BLaER1 (cell line): ENCODE data around the gene ILDR2.
"Not testable (repeated sequence)": the region's sequence is repeated elsewhere in the genome, so short reads cannot be mapped to it uniquely, and the experiment has no call there.

ENCODE experiments used
- H3K27ac ChIP-seq: shearing (Covaris generic); formaldehyde crosslinking; 2 replicates; pipeline ENCODE4 v1.8.1; 2022
- H3K27me3 ChIP-seq: shearing (Covaris generic); formaldehyde crosslinking; 2 replicates; pipeline ENCODE4 v1.8.1; 2022
- H3K36me3 ChIP-seq: shearing (Covaris generic); formaldehyde crosslinking; 2 replicates; pipeline ENCODE4 v1.8.1; 2022
- H3K4me1 ChIP-seq: shearing (Covaris generic); formaldehyde crosslinking; 2 replicates; pipeline ENCODE4 v1.8.1; 2022
- H3K4me2 ChIP-seq: shearing (Covaris generic); formaldehyde crosslinking; 2 replicates; pipeline ENCODE4 v1.8.1; 2022
- H3K4me3 ChIP-seq: shearing (Covaris generic); formaldehyde crosslinking; 2 replicates; pipeline ENCODE4 v1.8.1; 2022
- H3K9ac ChIP-seq: shearing (Covaris generic); formaldehyde crosslinking; 2 replicates; pipeline ENCODE4 v1.8.1; 2022
- H3K9me3 ChIP-seq: shearing (Covaris generic); formaldehyde crosslinking; 2 replicates; pipeline ENCODE4 v1.8.1; 2022
- H4K20me1 ChIP-seq: shearing (Covaris generic); formaldehyde crosslinking; 2 replicates; pipeline ENCODE4 v1.8.1; 2022
- Cebpa-rat ChIP-seq: shearing (Covaris generic); IDR thresholded peaks from 2 replicates; pipeline ENCODE4 v1.8.1; 2022

ILDR2 gene

DNA sequence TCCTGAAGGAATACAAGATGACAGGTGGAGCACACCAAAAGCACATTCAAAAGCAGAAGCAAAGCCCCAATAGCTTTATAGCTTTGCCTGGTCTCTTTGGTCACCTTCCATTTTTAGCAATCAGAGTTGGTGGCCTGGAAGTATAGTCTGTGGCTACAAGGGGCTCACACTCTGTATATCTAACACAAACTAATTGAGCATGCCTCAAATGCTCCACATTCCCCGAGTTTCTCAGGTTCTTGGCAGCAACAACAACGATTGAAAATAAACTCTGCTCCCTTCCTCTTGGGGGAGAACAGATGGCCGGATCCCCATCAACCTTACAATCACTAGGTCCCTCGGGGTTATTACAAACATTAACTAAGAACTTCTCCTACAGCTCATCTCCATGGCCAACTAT is 74.4 kb downstream of the ILDR2 start:
- Histone ChIP-seq H3K9ac (no peak overlapping the region), H3K27me3 (no peaks in the 10 kb centered on the region), H3K4me1 (peaks cover 31% of the 10 kb centered on the region), H3K27ac (no peak overlapping the region), H3K4me2 (peak overlapping the region; percentile 64), H4K20me1 (no peaks in the 10 kb centered on the region), H3K4me3 (no peak overlapping the region), H3K9me3 (peaks cover 15% of the 10 kb centered on the region), H3K36me3 (no peaks in the 10 kb centered on the region)
- TF ChIP-seq Cebpa-rat, result no peak

GRCh38 chr1:166899769-166900168 is 75.6 kb downstream of the ILDR2 start:
- H3K36me3 ChIP-seq, result no peaks in the 10 kb centered on the region
- H3K9ac ChIP-seq, result no peak overlapping the region
- no peak overlapping the region for H3K27ac ChIP-seq
- H3K9me3 ChIP-seq, result peaks cover 15% of the 10 kb centered on the region
- no peaks in the 10 kb centered on the region for H4K20me1 ChIP-seq
- H3K4me1 ChIP-seq, result peaks cover 31% of the 10 kb centered on the region
- H3K4me3 ChIP-seq, result no peak overlapping the region
- TF ChIP-seq Cebpa-rat, result no peak
- H3K27me3 ChIP-seq, result no peaks in the 10 kb centered on the region
- H3K4me2 ChIP-seq, result no peak overlapping the region

DNA sequence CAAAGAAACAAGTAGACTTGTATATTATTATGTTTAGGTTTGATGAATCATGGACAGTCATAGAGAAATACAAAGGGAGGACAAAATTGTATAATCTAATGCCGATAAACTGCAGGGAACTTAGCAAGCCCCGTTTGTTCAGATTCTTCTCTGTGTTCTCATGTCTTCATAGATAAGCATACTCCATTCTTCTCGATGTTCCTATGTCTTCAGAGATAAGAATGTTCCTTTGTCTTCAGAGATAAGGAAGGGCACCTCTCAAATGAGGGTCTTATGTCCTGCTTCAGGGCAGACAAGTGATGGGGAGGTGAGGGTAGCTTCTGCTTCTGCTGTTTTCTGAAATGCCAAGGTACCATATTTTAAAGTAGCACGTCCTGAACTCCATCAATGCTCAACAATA is 79.6 kb downstream of the ILDR2 start:
- Histone ChIP-seq H3K27me3 (no peaks in the 10 kb centered on the region), H3K9ac (no peak overlapping the region), H4K20me1 (no peaks in the 10 kb centered on the region), H3K9me3 (peaks cover 15% of the 10 kb centered on the region), H3K27ac (no peak overlapping the region), H3K4me1 (peaks cover 3% of the 10 kb centered on the region), H3K4me2 (no peak overlapping the region), H3K36me3 (no peaks in the 10 kb centered on the region), H3K4me3 (no peak overlapping the region)
- TF ChIP-seq Cebpa-rat, result no peak

DNA sequence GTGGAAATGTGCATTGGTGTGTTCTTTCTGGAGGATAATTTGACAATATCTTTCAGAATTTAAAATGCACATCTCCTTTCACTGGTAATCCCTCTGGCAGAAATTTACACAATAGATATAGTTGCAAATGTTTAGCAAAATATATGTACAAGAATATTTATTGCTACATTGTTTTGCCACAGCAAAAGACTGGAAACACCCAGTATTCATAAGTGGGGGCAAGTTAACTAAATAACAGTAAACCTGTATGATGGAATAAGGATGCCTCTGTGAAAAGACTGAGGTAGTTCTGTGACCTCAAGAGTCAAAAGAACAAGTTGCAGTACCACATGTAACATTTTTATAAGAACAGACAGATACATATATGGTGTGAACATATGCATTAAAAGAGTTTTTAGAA is 85.6 kb downstream of the ILDR2 start:
- no peak overlapping the region for H3K4me3 ChIP-seq
- no peak overlapping the region for H3K4me2 ChIP-seq
- H3K4me1 ChIP-seq, result peaks cover 5% of the 10 kb centered on the region
- no peak for TF ChIP-seq Cebpa-rat
- no peak overlapping the region for H3K9ac ChIP-seq
- H3K27me3 ChIP-seq, result no peaks in the 10 kb centered on the region
- H4K20me1 ChIP-seq, result no peaks in the 10 kb centered on the region
- H3K27ac ChIP-seq, result no peak overlapping the region
- no peaks in the 10 kb centered on the region for H3K36me3 ChIP-seq
- no peaks in the 10 kb centered on the region for H3K9me3 ChIP-seq

GRCh38 chr1:166888373-166889111 is 86.8 kb downstream of the ILDR2 start:
- H3K36me3 ChIP-seq, result no peaks in the 10 kb centered on the region
- no peaks in the 10 kb centered on the region for H3K27me3 ChIP-seq
- peaks cover 8% of the 10 kb centered on the region for H3K4me1 ChIP-seq
- H3K4me3 ChIP-seq, result no peak overlapping the region
- no peak overlapping the region for H3K27ac ChIP-seq
- H3K9ac ChIP-seq, result no peak overlapping the region
- H3K4me2 ChIP-seq, result no peak overlapping the region
- H3K9me3 ChIP-seq, result peaks cover 4% of the 10 kb centered on the region; the same call in 1 of the 2 replicates
- TF ChIP-seq Cebpa-rat, result no peak
- H4K20me1 ChIP-seq, result no peaks in the 10 kb centered on the region

DNA sequence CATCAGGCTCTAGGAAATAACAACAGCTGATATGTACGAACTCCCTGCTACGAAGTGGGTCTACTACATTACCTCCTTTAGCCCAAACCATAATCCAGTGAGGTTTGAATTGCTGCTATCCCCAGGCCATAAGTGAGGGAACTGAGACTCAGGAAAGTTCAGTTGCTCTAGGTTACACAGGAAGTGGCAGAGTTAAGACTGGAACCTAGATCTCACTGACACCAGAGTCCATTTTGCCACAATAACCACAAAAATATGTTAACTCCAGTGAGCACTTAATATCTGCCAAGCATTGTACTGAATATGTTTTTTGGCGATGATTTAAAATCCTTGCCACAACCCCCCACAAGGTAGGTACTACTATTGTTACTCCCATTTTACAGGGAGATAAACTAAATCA is 90.4 kb downstream of the ILDR2 start:
- Histone ChIP-seq H3K9me3 (peaks cover 4% of the 10 kb centered on the region; the same call in 1 of the 2 replicates), H3K27me3 (no peaks in the 10 kb centered on the region), H3K27ac (no peak overlapping the region), H3K4me3 (no peak overlapping the region), H4K20me1 (no peaks in the 10 kb centered on the region), H3K4me1 (peaks cover 8% of the 10 kb centered on the region), H3K36me3 (no peaks in the 10 kb centered on the region), H3K9ac (no peak overlapping the region), H3K4me2 (0 out of 2 replicates have a peak overlapping the region, but pooled peaks have one; percentile 17)
- no peak for TF ChIP-seq Cebpa-rat

GRCh38 chr1:166884040-166884642 is 91.2 kb downstream of the ILDR2 start:
- Histone ChIP-seq H3K27me3 (no peaks in the 10 kb centered on the region), H3K27ac (no peak overlapping the region), H3K36me3 (no peaks in the 10 kb centered on the region), H4K20me1 (no peaks in the 10 kb centered on the region), H3K4me3 (no peak overlapping the region), H3K9me3 (peaks cover 4% of the 10 kb centered on the region; the same call in 1 of the 2 replicates), H3K4me1 (peaks cover 8% of the 10 kb centered on the region), H3K9ac (no peak overlapping the region), H3K4me2 (no peak overlapping the region)
- no peak for TF ChIP-seq Cebpa-rat

GRCh38 chr1:166882893-166883292 is 92.4 kb downstream of the ILDR2 start:
- Histone ChIP-seq H3K9me3 (peaks cover 8% of the 10 kb centered on the region), H4K20me1 (no peaks in the 10 kb centered on the region), H3K27me3 (no peaks in the 10 kb centered on the region), H3K4me3 (no peak overlapping the region), H3K4me2 (no peak overlapping the region), H3K36me3 (no peaks in the 10 kb centered on the region), H3K9ac (no peak overlapping the region), H3K27ac (no peak overlapping the region), H3K4me1 (peaks cover 8% of the 10 kb centered on the region)
- no peak for TF ChIP-seq Cebpa-rat

GRCh38 chr1:166878173-166878917 is 97.0 kb downstream of the ILDR2 start:
- peaks cover 30% of the 10 kb centered on the region for H3K4me1 ChIP-seq
- H3K9me3 ChIP-seq, H3K27me3 ChIP-seq, H3K4me3 ChIP-seq, H3K9ac ChIP-seq, H3K36me3 ChIP-seq, H3K27ac ChIP-seq, H3K4me2 ChIP-seq: not testable (repeated sequence)
- H4K20me1 ChIP-seq, result peaks cover 21% of the 10 kb centered on the region

GRCh38 chr1:166876540-166876838 is 98.9 kb downstream of the ILDR2 start:
- peaks cover 40% of the 10 kb centered on the region for H4K20me1 ChIP-seq
- peak overlapping the region; percentile 27; the same call in 1 of the 2 replicates for H3K9ac ChIP-seq
- H3K4me2 ChIP-seq, result peak overlapping the region; percentile 69
- H3K9me3 ChIP-seq, result peaks cover 4% of the 10 kb centered on the region
- H3K36me3 ChIP-seq, result peaks cover 16% of the 10 kb centered on the region
- no peak overlapping the region for H3K27ac ChIP-seq
- H3K4me1 ChIP-seq, result peaks cover 30% of the 10 kb centered on the region
- no peak for TF ChIP-seq Cebpa-rat
- H3K27me3 ChIP-seq, result no peaks in the 10 kb centered on the region
- H3K4me3 ChIP-seq, result peak overlapping the region; percentile 83
